ENCODE results near the gene NLRP5.
"Not testable (repeated sequence)": the region's sequence is repeated elsewhere in the genome, so short reads cannot be mapped to it uniquely, and the experiment has no call there.

The NLRP5 gene

GRCh38 chr19:56076498-56076897 lies 89.9 kb downstream of the NLRP5 start:
- DNase-seq (ENCODE audit: low spot score): peak; percentile 41

- no peak for DNase-seq (ENCODE audit: low spot score)
Observed at GRCh38 chr19:56079609-56080008, 93.0 kb downstream of the NLRP5 start.

- DNase-seq (ENCODE audit: low spot score): peak; percentile 64
Observed at GRCh38 chr19:56080669-56081401, 94.3 kb downstream of the NLRP5 start.

- no peak for DNase-seq (ENCODE audit: low spot score)
Observed at GRCh38 chr19:56083668-56084067, 97.1 kb downstream of the NLRP5 start.

GRCh38 chr19:56084835-56085536 lies 98.4 kb downstream of the NLRP5 start:
- DNase-seq (ENCODE audit: low spot score): no peak

DNA sequence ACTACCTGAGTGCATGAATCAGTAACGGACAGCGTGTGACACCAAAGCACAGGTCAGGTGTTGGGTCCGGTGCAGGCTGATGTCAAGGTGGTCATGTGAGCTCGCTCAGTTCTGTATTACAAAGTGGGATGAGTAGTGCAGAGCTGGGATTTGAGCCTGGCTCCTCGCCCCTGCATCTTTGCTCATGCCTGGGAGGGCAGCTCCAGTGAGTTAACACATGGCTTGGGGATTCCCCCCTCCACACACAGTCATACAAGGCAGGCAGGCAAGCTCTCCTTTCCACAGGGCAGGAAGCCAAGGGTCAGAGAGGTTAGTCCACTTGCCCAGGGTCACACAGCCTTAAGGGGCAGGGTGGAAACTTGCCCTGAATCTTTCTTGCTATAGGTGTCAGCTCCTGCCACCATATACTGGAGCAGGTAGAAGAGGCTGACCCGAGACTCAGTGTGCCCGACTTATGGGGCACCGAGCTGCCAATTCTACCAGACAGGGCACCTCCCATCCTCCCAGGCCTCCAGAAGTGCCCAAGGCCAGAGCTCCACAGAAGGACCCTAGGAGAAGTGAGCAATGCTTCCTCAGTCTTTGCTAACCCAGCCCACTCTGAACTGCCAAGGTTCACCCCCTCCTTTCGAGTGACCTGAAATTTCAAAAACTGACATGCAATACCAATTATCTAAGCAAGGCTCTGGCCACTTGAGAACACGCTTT lies 99.1 kb downstream of the NLRP5 start:
- DNase-seq (ENCODE audit: low spot score): no peak

GRCh38 chr19:56086671-56087430 lies 100.3 kb downstream of the NLRP5 start:
- DNase-seq (ENCODE audit: low spot score): no peak

- no peak for DNase-seq (ENCODE audit: low spot score)
Observed at GRCh38 chr19:56087647-56088496, 101.3 kb downstream of the NLRP5 start.

DNA sequence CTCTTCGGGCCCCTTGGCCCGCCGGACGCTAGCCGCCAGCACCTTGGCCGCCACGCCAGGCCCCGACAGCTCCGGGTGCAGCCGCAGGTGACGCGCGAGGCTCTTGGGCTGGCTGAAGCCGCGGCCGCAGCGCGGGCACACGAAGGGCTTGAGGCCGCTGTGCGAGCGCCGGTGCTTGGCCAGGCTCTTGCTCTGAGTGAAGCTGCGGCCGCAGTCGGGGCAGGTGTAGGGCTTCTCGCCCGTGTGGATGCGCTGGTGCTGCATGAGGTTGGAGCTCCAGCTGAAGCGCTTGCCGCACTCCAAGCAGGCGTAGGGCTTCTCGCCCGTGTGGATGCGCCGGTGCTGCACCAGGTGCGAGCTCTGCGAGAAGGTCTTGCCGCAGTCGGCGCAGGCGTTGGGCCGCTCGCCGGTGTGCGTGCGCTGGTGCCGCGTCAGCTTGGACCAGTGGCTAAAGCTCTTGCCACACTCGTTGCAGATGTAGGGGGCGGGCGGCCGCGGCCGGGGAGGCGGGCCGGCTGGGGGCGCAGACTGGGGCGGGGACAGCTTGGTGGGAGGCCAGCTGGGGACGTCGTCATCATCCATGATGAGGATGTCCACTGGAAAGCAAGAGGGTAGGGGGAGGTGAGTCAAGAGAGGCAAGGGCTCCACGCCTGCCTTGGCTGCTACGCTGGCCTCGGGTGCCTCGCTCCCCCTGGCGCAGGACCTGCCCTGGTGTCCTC lies 102.1 kb downstream of the NLRP5 start:
- DNase-seq (ENCODE audit: low spot score): no peak

GRCh38 chr19:56089344-56089743 lies 102.8 kb downstream of the NLRP5 start:
- DNase-seq (ENCODE audit: low spot score): no peak

DNA sequence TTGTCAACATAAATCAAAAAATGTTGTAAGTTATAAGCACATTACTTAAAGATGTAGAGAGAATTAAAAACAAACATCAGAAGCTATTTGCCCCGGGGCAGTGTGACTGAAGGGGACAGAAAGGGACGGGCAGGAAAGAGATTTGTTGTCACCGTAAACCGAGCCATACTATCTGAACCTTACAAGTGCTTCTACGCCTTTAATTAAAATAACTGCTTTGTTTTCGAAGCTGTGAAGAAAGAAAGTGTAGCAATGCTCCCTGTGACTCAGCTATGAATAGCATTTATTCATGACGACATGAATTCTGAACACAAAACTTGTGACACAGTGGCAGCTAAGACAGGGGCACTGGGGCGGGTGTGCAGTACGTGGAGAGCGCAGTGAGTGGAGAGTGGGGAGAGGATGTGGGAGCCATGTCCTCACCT lies 104.5 kb downstream of the NLRP5 start:
- DNase-seq (ENCODE audit: low spot score): no peak

DNA sequence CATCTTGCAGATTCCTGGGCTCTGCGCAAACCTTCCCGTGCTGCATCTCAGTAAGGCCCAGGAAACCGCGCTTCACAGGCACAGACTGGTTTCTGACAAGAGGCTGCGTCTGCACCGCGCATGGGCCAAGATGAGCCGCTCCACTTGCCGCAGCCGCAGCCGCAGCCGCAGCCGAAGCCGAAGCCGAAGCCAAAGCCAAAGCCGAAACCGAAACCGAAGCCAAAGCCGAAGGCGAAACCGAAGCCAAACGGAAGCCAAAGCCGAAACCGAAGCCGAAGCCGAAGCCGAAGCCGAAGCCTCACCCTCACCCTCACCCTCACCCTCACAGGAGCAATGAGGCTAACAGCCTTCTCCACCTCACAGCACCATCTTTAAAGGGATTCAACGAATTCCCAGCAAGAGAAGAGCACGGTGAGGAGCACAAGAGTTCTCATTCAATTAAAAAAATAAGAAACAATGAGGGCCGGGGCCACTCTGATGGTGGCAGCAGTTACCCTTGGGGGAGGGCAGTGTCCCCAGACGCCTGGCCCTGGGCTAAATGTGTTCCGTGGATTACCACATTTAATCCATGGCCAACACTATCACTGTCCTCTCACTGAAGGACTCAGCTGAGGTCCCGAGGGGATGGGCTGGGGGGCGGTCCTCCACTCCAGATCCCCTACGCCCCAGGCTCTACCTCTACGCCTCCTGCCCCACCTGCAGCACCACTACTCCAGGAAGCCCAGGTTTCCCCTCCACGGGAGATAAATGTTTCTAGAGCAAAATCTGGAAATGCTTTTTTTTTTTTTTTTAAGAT lies 105.4 kb downstream of the NLRP5 start:
- DNase-seq (ENCODE audit: low spot score): peak; percentile 14

- no peak for DNase-seq (ENCODE audit: low spot score)
Observed at GRCh38 chr19:56092685-56093631, 106.4 kb downstream of the NLRP5 start.

- DNase-seq (ENCODE audit: low spot score): no peak
Observed at GRCh38 chr19:56094449-56094848, 107.9 kb downstream of the NLRP5 start.

GRCh38 chr19:56096665-56097064 lies 110.1 kb downstream of the NLRP5 start:
- no peak for DNase-seq (ENCODE audit: low spot score)

- no peak for DNase-seq (ENCODE audit: low spot score)
Observed at GRCh38 chr19:56097306-56097705, 110.7 kb downstream of the NLRP5 start.

DNA sequence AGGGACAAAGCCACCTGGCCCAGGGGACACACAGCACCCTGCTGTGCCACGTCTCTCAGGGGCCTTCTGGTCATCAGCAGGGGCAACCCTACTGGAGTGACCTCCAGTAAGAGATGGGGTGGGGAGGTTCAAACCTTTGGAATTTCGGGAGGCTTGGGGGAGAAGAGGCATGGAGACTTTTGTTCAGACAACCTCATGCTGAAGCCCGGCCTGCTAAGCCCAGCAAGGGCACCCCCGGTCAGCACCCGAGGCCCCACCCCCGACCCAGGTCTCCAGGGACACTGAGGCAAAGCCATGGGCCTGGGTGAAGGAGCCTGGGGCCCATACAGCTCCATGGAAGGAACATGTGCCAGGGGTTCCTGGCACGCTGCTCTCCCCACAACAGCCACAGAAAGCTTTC lies 111.2 kb downstream of the NLRP5 start:
- no peak for DNase-seq (ENCODE audit: low spot score)

DNA sequence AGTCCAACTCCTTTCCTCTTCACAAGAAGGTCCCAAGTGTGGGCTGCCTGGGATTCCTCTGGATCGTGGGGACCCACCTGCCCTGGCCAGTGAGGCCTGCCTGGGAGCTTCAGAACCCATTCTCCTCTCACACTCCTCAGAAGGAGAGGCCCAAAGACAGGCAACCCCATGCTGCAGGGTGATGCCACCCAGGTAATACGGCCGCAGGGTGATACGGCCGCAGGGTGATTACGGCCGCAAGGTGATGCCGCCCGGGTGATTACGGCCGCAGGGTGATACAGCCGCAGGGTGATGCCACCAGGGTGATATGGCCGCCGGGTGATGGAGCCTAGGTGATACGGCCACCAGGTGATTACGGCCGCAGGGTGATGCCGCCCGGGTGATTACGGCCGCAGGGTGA lies 111.7 kb downstream of the NLRP5 start:
- not testable (repeated sequence) for DNase-seq (ENCODE audit: low spot score)
